Regular cardiac myocyte (primary cell): ENCODE measurements around the gene ZCCHC13. TPM values are rescaled to one million over a fixed set of nuclear protein-coding genes. Genes with fewer than 3 reads are reported as not detected.

Experiments used
- total RNA-seq: library from RNA; depleted of rRNA; stranded (reverse); fragments of >200 nt; gene quantifications from 2 replicates; pipeline ENCODE4 v1.2.3, GENCODE V29; 2014

The ZCCHC13 gene
- not detected in 2 replicates for total RNA-seq

GRCh38 chrX:74304016-74304415, at the start of gene ZCCHC13:
Gene ZCCHC13, plus strand, starts transcription at chrX:74304180. Its CDS starts 87 bp downstream, at chrX:74304267.

Other genes with a start within 250 kb of the ZCCHC13 start
- gene SLC16A2, start 117.3 kb downstream of the ZCCHC13 start, total RNA-seq: 7.3 and 15.2 TPM in 2 replicates